SH-SY5Y (cell line): Measurements from ENCODE around the gene TAPBP.

Experiments
- GATA2 ChIP-seq: IDR thresholded peaks from 2 replicates; pipeline ENCODE4 v1.6.1; 2011; ENCODE audit warnings: mild to moderate bottlenecking, low read depth, low read length
- GATA3 ChIP-seq: IDR thresholded peaks from 2 replicates; pipeline ENCODE4 v1.6.1; 2011; ENCODE audit warnings: low read depth, mild to moderate bottlenecking, low read length, moderate library complexity

The TAPBP gene

DNA sequence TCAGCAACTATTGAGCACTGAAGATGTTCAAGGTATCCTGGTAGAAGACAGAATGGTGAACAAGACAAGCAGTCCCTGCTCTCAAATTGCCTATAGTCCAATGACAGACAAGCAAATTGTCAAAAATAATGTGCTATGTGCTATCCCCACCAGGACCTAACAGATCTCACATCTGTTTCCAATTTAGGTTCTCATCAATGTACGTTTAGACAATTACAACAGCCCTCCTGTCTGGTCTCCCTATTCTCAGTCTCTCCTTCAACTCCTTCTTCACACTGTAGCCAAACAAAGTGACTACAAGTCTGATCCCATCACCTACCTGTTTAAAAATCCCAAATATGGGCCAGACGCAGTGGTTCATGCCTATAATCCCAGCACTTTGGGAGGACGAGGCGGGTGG lies 7.5 kb downstream of the TAPBP start:
- no peak for TF ChIP-seq GATA3

DNA sequence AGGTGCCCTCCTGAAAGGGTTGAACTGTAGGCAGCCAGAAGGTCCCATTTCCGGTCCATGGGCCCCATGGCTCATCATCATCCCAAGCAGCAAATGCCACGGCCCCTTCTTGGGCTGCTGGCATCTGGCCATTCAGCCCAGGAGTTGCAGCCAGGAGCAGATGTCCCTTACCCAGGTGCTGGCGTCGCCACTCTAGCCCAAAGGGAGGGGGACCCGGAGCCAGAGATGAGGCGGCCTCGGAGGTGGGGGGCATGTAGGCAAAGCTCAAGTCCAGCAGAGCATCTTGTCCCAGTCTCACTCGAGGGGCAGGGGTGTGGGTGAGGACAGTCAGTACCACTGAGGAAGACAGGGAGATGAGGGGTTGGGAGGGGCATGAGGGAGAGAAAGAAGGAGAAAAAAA lies 8.8 kb downstream of the TAPBP start:
- TF ChIP-seq GATA2, result no peak
- TF ChIP-seq GATA3, result no peak

- TF ChIP-seq GATA3 (no peak), GATA2 (no peak)
Measured at GRCh38 chr6:33304216-33304615, 9.7 kb downstream of the TAPBP start.

- TF ChIP-seq GATA3 (no peak), GATA2 (no peak)
Measured at GRCh38 chr6:33301877-33302276, 12.0 kb downstream of the TAPBP start.

DNA sequence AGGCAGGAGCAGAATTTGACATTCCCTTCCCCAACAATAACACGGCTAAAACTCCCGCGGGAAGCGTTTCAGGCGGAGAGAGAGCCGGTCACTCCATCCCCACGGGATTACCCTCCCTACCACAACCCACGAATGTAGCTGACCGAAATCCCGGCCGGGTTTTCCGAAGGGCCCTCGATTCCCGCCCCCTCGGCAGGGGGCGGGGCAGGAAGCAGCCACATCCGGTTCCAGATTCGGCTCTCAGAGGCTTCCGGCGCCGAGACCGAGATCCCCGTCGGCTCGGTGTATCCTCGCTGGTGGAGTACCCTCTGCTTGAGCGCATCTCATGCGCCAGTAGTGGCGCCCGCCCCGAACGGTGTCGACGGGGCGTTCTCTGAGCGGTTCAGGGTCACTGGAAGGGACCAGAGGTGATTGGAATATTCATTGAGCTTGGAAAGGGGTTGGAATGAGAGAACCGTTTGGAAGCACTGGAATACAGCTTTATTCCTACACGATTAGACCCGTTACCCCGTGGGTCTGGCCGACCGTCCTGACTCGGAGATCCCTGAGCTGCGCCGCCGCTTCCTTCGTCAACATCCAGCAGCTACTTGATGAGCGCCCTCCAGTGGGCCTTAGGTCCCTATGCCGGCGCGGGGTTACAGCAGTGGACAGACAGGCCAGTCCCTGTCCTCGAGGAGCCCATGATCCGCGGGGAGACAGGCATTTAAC lies 14.5 kb downstream of the TAPBP start:
- TF ChIP-seq GATA3, result no peak
- TF ChIP-seq GATA2, result no peak

- TF ChIP-seq GATA2 (no peak), GATA3 (no peak)
Measured at GRCh38 chr6:33298773-33299236, 15.1 kb downstream of the TAPBP start, which contains the start of gene RGL2. Gene RGL2 (minus strand): TSS chr6:33298942. CDS start chr6:33298610, 332 bp downstream.

- TF ChIP-seq GATA2 (no peak), GATA3 (no peak)
Measured at GRCh38 chr6:33297956-33298772, 15.7 kb downstream of the TAPBP start.

- no peak for TF ChIP-seq GATA2
- no peak for TF ChIP-seq GATA3
Measured at GRCh38 chr6:33297406-33297955, 16.4 kb downstream of the TAPBP start.

GRCh38 chr6:33296797-33297405 lies 17.0 kb downstream of the TAPBP start:
- TF ChIP-seq GATA2 (no peak), GATA3 (no peak)

DNA sequence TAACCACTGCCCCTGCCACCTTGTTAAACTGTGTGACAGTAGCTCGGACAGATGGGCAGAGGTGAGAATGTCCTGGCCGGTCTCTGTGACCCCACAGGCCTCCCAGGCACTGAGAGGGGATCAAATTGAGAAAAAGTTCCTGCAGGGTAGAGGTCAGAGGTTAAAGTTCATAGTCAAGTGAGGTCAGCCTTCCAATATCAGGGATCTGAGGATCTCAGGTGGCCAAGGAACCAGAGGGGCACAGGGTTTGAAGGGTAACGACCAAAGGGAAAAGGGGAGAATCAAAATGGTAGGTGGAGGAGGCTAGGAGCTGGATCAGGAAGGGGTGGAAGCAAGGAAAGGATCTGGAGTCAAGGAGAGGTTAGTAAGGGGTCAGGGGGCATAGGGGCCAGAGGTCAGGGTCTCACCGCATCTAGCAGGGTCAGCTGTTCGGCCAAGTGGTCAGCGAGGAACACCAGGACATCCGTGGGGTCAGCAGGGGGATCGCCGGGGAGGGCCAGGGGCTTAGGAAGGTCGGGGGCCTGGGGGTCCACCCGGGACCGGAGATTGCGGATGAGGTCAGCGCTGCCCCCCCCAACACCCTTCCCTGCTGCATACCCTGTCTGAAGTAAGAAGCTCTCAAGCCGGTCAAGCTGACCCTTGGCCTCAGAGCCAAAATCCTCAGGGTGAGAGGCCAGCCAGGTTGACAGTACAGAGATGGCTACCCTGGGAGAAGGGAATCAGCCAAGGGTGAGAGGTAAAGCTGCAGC lies 18.1 kb downstream of the TAPBP start:
- no peak for TF ChIP-seq GATA2
- no peak for TF ChIP-seq GATA3

GRCh38 chr6:33294086-33294823 lies 19.6 kb downstream of the TAPBP start:
- TF ChIP-seq GATA2 (no peak), GATA3 (no peak)

DNA sequence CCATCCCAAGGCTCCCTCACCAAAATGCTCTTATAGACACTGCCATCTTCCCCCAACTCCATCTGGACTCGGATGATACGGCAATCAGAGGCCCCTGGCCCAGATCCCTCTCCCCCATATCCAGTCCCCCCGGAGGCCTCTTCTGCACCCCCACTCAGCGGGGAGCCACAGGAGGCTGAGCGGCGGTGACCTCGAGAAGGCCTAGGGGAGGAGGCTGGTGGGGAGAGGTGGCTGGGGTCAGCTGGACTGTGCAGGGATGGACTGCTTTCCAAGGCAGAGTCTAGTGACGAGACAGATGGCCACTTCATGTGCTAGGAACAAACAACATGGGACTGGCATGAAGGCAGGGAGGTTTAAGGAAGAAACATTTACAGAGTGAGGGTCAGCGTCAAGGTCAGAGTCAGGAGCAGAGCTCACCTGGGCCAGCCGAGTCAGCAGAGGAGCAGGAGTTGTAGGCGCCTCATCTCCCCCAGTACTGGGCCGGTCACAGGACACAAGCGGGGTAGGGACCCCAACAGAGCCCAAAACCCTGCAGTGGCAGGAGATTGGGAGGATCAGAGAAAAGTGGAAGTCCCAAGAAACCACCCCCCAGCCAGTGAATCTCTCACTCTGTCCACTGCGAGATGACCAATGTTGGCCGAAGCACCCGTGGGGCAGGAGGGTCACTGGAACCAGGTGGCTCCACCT lies 20.7 kb downstream of the TAPBP start:
- TF ChIP-seq GATA2 (no peak), GATA3 (no peak)

DNA sequence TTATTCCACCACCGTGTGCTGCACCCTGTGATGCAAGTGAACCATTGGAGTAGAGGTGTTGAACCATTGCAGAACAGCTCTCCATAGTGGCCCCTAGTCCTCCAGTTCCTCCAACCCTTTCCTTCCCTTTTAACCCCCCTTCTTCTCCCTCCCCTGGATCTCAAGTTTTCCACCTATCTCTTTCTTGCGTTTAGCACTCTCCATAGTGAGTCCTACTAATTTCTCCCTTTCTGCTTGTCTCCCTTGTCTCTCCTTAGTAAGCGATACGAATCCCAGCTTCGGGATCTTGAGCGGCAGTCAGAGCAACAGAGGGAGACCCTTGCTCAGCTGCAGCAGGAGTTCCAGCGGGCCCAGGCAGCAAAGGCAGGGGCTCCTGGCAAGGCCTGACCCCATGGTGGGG lies 23.4 kb downstream of the TAPBP start:
- no peak for TF ChIP-seq GATA2
- TF ChIP-seq GATA3, result no peak
